HG02642 (cell line): Measurements from ENCODE around the gene LUC7L.
"Not testable (repeated sequence)": the region's sequence is repeated elsewhere in the genome, so short reads cannot be mapped to it uniquely, and the experiment has no call there.

Source experiments
- ATAC-seq: cut with Tn5 transposase; IDR thresholded peaks from one replicate; pipeline ENCODE4 v1.9.1; 2021; ENCODE audit warnings: mild to moderate bottlenecking; ENCODE audit not compliant: unreplicated experiment, poor library complexity

LUC7L gene

GRCh38 chr16:228852-229730, at the start of gene LUC7L:
LUC7L (minus strand) TSS chr16:229449; CDS start chr16:229339, 110 bp downstream.
- ATAC-seq = peak; percentile 82

GRCh38 chr16:278863-279366, 49.7 kb upstream of the LUC7L start:
- no peak for ATAC-seq

- ATAC-seq = no peak
These were observed 47.3 kb upstream of the LUC7L start for GRCh38 chr16:276426-277077.

GRCh38 chr16:275786-276232, 46.6 kb upstream of the LUC7L start, which contains the start of gene RGS11:
RGS11 (minus strand) TSS chr16:275944; CDS start chr16:275911, 33 bp downstream.
- ATAC-seq = no peak

- no peak for ATAC-seq
These were observed 45.9 kb upstream of the LUC7L start for GRCh38 chr16:275041-275641.

GRCh38 chr16:273547-274421, 44.5 kb upstream of the LUC7L start:
- ATAC-seq = no peak

- ATAC-seq = no peak
These were observed 43.6 kb upstream of the LUC7L start for GRCh38 chr16:272633-273546.

GRCh38 chr16:270381-271255, 41.4 kb upstream of the LUC7L start:
- no peak for ATAC-seq

GRCh38 chr16:269061-269796, 40.0 kb upstream of the LUC7L start:
- no peak for ATAC-seq

- no peak for ATAC-seq
These were observed 39.1 kb upstream of the LUC7L start for GRCh38 chr16:268141-269053.

- not testable (repeated sequence) for ATAC-seq
These were observed 38.3 kb upstream of the LUC7L start for GRCh38 chr16:267562-267961.

GRCh38 chr16:266258-267164, 37.3 kb upstream of the LUC7L start:
- ATAC-seq = no peak

GRCh38 chr16:265711-266110, 36.5 kb upstream of the LUC7L start:
- ATAC-seq = no peak

- ATAC-seq = no peak
These were observed 35.8 kb upstream of the LUC7L start for GRCh38 chr16:265002-265529.

- no peak for ATAC-seq
These were observed 35.2 kb upstream of the LUC7L start for GRCh38 chr16:264440-264951.
